HCT116 (cell line): Measurements from ENCODE around the gene SNTG2. TPM values are rescaled to one million over a fixed set of nuclear protein-coding genes. Genes with fewer than 3 reads are reported as not detected.

Experiments used
- ATAC-seq: fragments of 200-7000 bp; cut with Tn5 transposase; 2 replicates; pipeline ENCODE4 v1.9.1; 2020; ENCODE audit warnings: mild to moderate bottlenecking, moderate library complexity
- BruUV-seq: library from RNA; stranded (reverse); fragments of 400-500 nt; replicated peaks from 2 replicates; lab custom pipeline; 2021; lab: Mats Ljungman, UMichigan
- CTCF ChIA-PET: fragments of 300-600 bp; sonication (Branson Sonifier 250); formaldehyde crosslinking; loops from one replicate; lab custom pipeline; 2021; ENCODE audit warnings: antibody characterized with exemption; lab: Charles Lee
- POLR2A ChIA-PET: fragments of 300-600, 350-600 bp; sonication (Branson Sonifier 250); formaldehyde crosslinking; loops from one replicate; lab custom pipeline; 2021; ENCODE audit warnings: antibody characterized with exemption; lab: Charles Lee
- RAD21 ChIA-PET, 2 experiments: fragments of 300-600 bp; sonication (Branson Sonifier 250); formaldehyde crosslinking; loops; one replicate each; lab custom pipeline; 2023; ENCODE audit warnings: low total read pairs in 2 of 2; ENCODE audit not compliant: uncharacterized antibody in 2 of 2, unreplicated experiment in 2 of 2, low non-redundant PET in 1 of 2; lab: Charles Lee
- DNase-seq: peaks from one replicate; pipeline ENCODE4 v3.0.0-alpha.2; 2010; ENCODE audit warnings: low read depth, low spot score
- H2AFZ ChIP-seq: fragments of 200-600 bp; shearing (Covaris generic), sonication (generic); 2 replicates; pipeline ENCODE4 v1.6.1; 2017; ENCODE audit warnings: low read depth, mixed run types, mixed read lengths, antibody characterized with exemption, low read length; ENCODE audit not compliant: poor library complexity, severe bottlenecking
- H3K27ac ChIP-seq: 2 replicates; pipeline ENCODE4 v1.5.1; 2012; ENCODE audit warnings: low read depth, low read length
- H3K27me3 ChIP-seq: fragments of 200-600 bp; sonication (generic); 2 replicates; pipeline ENCODE4 v1.6.1; 2016; ENCODE audit warnings: mixed run types, low read length, mixed read lengths; ENCODE audit not compliant: insufficient read depth
- H3K36me3 ChIP-seq, 2 experiments: fragments of 200-500 bp in 1 of 2; fragments of 200-600 bp in 1 of 2; sonication (Bioruptor generic) in 1 of 2; sonication (generic) in 1 of 2; 2 replicates each; pipeline versions ENCODE4 v1.5.1 to v1.6.1; 2014 to 2016; ENCODE audit warnings: low read length in 2 of 2, inconsistent platforms in 1 of 2, mixed read lengths in 1 of 2, mixed run types in 1 of 2; ENCODE audit not compliant: insufficient read depth in 2 of 2, control insufficient read depth in 1 of 2
- H3K4me1 ChIP-seq, 2 experiments: fragments of 200-600 bp in 1 of 2; sonication (generic) in 1 of 2; 2 replicates each; pipeline versions ENCODE4 v1.5.1 to v1.6.1; 2012 to 2017; ENCODE audit warnings: low read length in 2 of 2, inconsistent platforms in 1 of 2, mild to moderate bottlenecking in 1 of 2, mixed read lengths in 1 of 2, mixed run types in 1 of 2, moderate library complexity in 1 of 2; ENCODE audit not compliant: insufficient read depth in 2 of 2, control insufficient read depth in 1 of 2
- H3K4me2 ChIP-seq: fragments of 200-600 bp; sonication (generic); 2 replicates; pipeline ENCODE4 v1.6.1; 2017; ENCODE audit warnings: mixed run types, low read length, mixed read lengths
- H3K4me3 ChIP-seq, 2 experiments: fragments of 200-600 bp in 1 of 2; sonication (generic) in 1 of 2; replicated peaks in 1 of 2; 2 replicates each; pipeline ENCODE4 v1.5.1; 2011 to 2016; ENCODE audit warnings: low read length in 2 of 2, control low read depth in 1 of 2, low read depth in 1 of 2, mild to moderate bottlenecking in 1 of 2, mixed read lengths in 1 of 2, mixed run types in 1 of 2
- H3K79me2 ChIP-seq: fragments of 200-600 bp; sonication (generic); 2 replicates; pipeline ENCODE4 v1.6.1; 2017; ENCODE audit warnings: mild to moderate bottlenecking, mixed run types, low read length, moderate library complexity, mixed read lengths; ENCODE audit not compliant: insufficient read depth
- H3K9ac ChIP-seq: fragments of 200-600 bp; sonication (generic); 2 replicates; pipeline ENCODE4 v1.6.1; 2016; ENCODE audit warnings: low read length, mixed read lengths
- H3K9me2 ChIP-seq: fragments of 200-600 bp; sonication (generic), shearing (Covaris generic); 2 replicates; pipeline ENCODE4 v1.6.1; 2017; ENCODE audit warnings: mixed run types, mild to moderate bottlenecking, moderate library complexity; ENCODE audit not compliant: insufficient read depth
- H3K9me3 ChIP-seq, 2 experiments: fragments of 200-500 bp in 1 of 2; fragments of 200-600 bp in 1 of 2; sonication (Bioruptor generic) in 1 of 2; sonication (generic) in 1 of 2; 2 replicates each; pipeline ENCODE4 v1.6.1; 2014 to 2017; ENCODE audit warnings: low read length in 2 of 2, mixed read lengths in 2 of 2, inconsistent platforms in 1 of 2, low read depth in 1 of 2, mild to moderate bottlenecking in 1 of 2, mixed run types in 1 of 2, moderate library complexity in 1 of 2; ENCODE audit not compliant: control insufficient read depth in 1 of 2, insufficient read depth in 1 of 2
- H4K20me1 ChIP-seq: fragments of 200-600 bp; sonication (generic), shearing (Covaris generic); 2 replicates; pipeline ENCODE4 v1.6.1; 2017; ENCODE audit warnings: mixed run types, mild to moderate bottlenecking, moderate library complexity; ENCODE audit not compliant: insufficient read depth
- ATF3 ChIP-seq: IDR thresholded peaks from 2 replicates; pipeline ENCODE4 v1.6.1; 2012
- CEBPB ChIP-seq: IDR thresholded peaks from 2 replicates; pipeline ENCODE4 v1.6.1; 2012; ENCODE audit warnings: low read depth
- CTCF ChIP-seq, 3 experiments: fragments of 200-600 bp in 1 of 3; sonication (generic) in 1 of 3; IDR thresholded peaks in 2 of 3; conservative IDR thresholded peaks in 1 of 3; 2 replicates each; pipeline ENCODE4 v1.5.1; 2012 to 2017; ENCODE audit warnings: low read depth in 2 of 3, low read length in 2 of 3, antibody characterized with exemption in 1 of 3, borderline replicate concordance in 1 of 3, control low read depth in 1 of 3, mild to moderate bottlenecking in 1 of 3, mixed read lengths in 1 of 3, mixed run types in 1 of 3, moderate library complexity in 1 of 3; ENCODE audit not compliant: insufficient read depth in 1 of 3
- EZH2 ChIP-seq: fragments of 200-600 bp; sonication (generic); IDR thresholded peaks from 2 replicates; pipeline ENCODE4 v1.6.1; 2017; ENCODE audit warnings: antibody characterized with exemption, mixed run types
- JUND ChIP-seq: IDR thresholded peaks from 2 replicates; pipeline ENCODE4 v1.6.1; 2012
- POLR2A ChIP-seq: IDR thresholded peaks from 2 replicates; pipeline ENCODE4 v1.7.0; 2011; ENCODE audit warnings: borderline replicate concordance; ENCODE audit not compliant: insufficient read depth, insufficient read length; ENCODE audit errors: extremely low read depth
- REST ChIP-seq: IDR thresholded peaks from 2 replicates; pipeline ENCODE4 v1.6.1; 2012; ENCODE audit warnings: low read depth
- SIN3A ChIP-seq: IDR thresholded peaks from 2 replicates; pipeline ENCODE4 v1.6.1; 2012; ENCODE audit warnings: low read depth
- SP1 ChIP-seq: IDR thresholded peaks from 2 replicates; pipeline ENCODE4 v1.6.1; 2012; ENCODE audit warnings: low read depth
- SRF ChIP-seq: IDR thresholded peaks from 2 replicates; pipeline ENCODE4 v1.6.1; 2012; ENCODE audit warnings: low read depth
- TCF7L2 ChIP-seq: IDR thresholded peaks from 2 replicates; pipeline ENCODE4 v1.7.0; 2011; ENCODE audit warnings: borderline replicate concordance, inconsistent platforms; ENCODE audit not compliant: insufficient read depth, insufficient read length; ENCODE audit errors: extremely low read depth
- YY1 ChIP-seq: IDR thresholded peaks from 2 replicates; pipeline ENCODE4 v1.6.1; 2011; ENCODE audit warnings: low read length, low read depth, moderate library complexity, mild to moderate bottlenecking; ENCODE audit not compliant: insufficient replicate concordance; ENCODE audit errors: extremely low read depth
- ZBTB33 ChIP-seq: IDR thresholded peaks from 2 replicates; pipeline ENCODE4 v1.6.1; 2011; ENCODE audit warnings: mild to moderate bottlenecking, low read length, moderate library complexity; ENCODE audit not compliant: insufficient replicate concordance; ENCODE audit errors: extremely low read depth
- ZFX ChIP-seq: fragments of 450-650 bp; IDR thresholded peaks from 2 replicates; pipeline ENCODE4 v1.6.1; 2017
- ZNF274 ChIP-seq: fragments of 200-500 bp; sonication (Bioruptor generic); IDR thresholded peaks from 2 replicates; pipeline ENCODE4 v1.6.1; 2014; ENCODE audit warnings: mild to moderate bottlenecking, low read depth, low read length, inconsistent platforms
- intact Hi-C: fragments of 100-400 bp; cut with micrococcal nuclease; formaldehyde crosslinking; loops from 2 replicates; pipeline ENCODE4 v1.10.0; 2022
- total RNA-seq: library from RNA; stranded (reverse); gene quantifications from one replicate; pipeline ENCODE4 v1.2.1, GENCODE V29; 2021; ENCODE audit not compliant: unreplicated experiment

The SNTG2 gene
- total RNA-seq, 1 experiment from 2014 or later = not detected

GRCh38 chr2:1060372-1060771 lies 109.7 kb downstream of the SNTG2 start:
- H2AFZ ChIP-seq = no peak overlapping the region
- no peak overlapping the region for H3K27ac ChIP-seq
- H3K9ac ChIP-seq = no peak overlapping the region
- H3K79me2 ChIP-seq = no peaks in the 10 kb centered on the region
- H3K4me1 ChIP-seq = peaks cover 0 to 2% of the 10 kb centered on the region in 2 experiments; a peak in 2 of 4 replicates
- ChIA-PET RAD21 (no interaction called here), POLR2A (no interaction called here), CTCF (interaction anchor here (0.6 kb wide), 1 partner anchor 59 kb away, joined by 3 read pairs; no protein-coding TSS in a partner anchor)
- no peaks in the 10 kb centered on the region for H3K9me3 ChIP-seq
- H3K36me3 ChIP-seq = no peaks in the 10 kb centered on the region
- intact Hi-C loops = no loop called here
- ATAC-seq = no peak
- H3K4me3 ChIP-seq = no peak overlapping the region
- H3K27me3 ChIP-seq = peaks cover 40% of the 10 kb centered on the region
- TF ChIP-seq EZH2 (no peak), TCF7L2 (no peak), JUND (no peak), POLR2A (no peak), SP1 (no peak), SIN3A (no peak), SRF (no peak), ZNF274 (no peak), ATF3 (no peak), ZFX (no peak), REST (no peak), YY1 (no peak), CTCF (IDR thresholded peaks at IDR 0.05 in 2 of 3, conservative IDR thresholded peaks at IDR 0.05 in 1 of 3; ENCODE audit: borderline replicate concordance in 1 of 3, insufficient read depth in 1 of 3, low read depth in 2 of 3, low read length in 2 of 3) (no peak), ZBTB33 (no peak), CEBPB (no peak)
- DNase-seq = no peak
- H4K20me1 ChIP-seq = no peaks in the 10 kb centered on the region; the same call in 1 of the 2 replicates
- H3K4me2 ChIP-seq = no peak overlapping the region
- H3K9me2 ChIP-seq = no peaks in the 10 kb centered on the region
- BruUV-seq = no TSS peak
